MM.1S (cell line): ENCODE data around the gene TPM2.

Source experiments
- EZH2 ChIP-seq: fragments of 300-600 bp; sonication (generic); optimal IDR thresholded peaks from 2 replicates; pipeline ENCODE3; 2017; ENCODE audit warnings: low read depth, mild to moderate bottlenecking, antibody characterized with exemption, low read length, mixed read lengths
- TF ChIP-seq, protein P1 (sequence below): fragments of 300-600 bp; sonication (generic); IDR thresholded peaks from 2 replicates; pipeline ENCODE4 v1.5.1; 2016; ENCODE audit warnings: antibody characterized with exemption, low read length, mixed read lengths

DNA sequence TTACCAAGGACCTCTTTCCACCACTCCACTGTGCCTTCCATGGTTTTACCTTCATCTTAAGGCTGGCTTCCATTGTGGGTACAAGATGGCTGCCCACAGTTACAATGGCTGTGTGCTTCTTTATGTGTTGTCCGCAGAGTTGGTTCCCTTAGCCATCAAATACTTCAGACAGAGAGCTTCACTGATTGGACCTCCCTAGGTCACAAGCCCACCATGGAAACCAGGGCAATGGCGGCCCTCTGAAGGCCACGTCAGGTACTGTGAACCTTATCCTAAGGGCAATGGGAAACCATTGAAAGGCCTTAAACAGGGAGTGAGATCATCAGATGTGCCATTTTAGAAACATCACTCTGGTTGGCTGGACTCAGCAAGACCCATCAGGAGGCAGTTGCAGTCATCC, 21.8 kb downstream of the TPM2 start:
- TF ChIP-seq, protein P1, sequence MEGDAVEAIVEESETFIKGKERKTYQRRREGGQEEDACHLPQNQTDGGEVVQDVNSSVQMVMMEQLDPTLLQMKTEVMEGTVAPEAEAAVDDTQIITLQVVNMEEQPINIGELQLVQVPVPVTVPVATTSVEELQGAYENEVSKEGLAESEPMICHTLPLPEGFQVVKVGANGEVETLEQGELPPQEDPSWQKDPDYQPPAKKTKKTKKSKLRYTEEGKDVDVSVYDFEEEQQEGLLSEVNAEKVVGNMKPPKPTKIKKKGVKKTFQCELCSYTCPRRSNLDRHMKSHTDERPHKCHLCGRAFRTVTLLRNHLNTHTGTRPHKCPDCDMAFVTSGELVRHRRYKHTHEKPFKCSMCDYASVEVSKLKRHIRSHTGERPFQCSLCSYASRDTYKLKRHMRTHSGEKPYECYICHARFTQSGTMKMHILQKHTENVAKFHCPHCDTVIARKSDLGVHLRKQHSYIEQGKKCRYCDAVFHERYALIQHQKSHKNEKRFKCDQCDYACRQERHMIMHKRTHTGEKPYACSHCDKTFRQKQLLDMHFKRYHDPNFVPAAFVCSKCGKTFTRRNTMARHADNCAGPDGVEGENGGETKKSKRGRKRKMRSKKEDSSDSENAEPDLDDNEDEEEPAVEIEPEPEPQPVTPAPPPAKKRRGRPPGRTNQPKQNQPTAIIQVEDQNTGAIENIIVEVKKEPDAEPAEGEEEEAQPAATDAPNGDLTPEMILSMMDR: no peak
- TF ChIP-seq EZH2: no peak
